ENCODE data around the gene AGT.

AGT gene

DNA sequence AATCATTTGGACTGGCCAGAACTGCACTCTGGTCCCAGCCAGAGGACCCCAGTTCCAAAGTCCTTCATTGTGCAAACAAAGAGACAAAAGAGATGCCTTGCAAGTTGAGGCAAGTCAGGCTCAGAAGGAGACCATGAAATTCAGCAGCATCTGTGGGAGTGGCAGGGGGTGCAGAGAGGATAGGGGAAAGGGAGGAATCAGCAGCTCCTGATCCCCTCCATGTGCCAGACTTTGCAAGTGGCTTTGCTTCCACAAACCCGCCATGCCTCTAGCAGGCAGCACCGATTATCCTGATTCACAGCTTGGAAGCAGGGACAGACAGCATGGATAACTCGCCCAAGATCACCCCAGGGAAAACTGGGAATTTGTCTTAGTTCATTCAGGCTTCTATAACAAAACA is 31.1 kb upstream of the AGT start:
- TF ChIP-seq, protein P1, sequence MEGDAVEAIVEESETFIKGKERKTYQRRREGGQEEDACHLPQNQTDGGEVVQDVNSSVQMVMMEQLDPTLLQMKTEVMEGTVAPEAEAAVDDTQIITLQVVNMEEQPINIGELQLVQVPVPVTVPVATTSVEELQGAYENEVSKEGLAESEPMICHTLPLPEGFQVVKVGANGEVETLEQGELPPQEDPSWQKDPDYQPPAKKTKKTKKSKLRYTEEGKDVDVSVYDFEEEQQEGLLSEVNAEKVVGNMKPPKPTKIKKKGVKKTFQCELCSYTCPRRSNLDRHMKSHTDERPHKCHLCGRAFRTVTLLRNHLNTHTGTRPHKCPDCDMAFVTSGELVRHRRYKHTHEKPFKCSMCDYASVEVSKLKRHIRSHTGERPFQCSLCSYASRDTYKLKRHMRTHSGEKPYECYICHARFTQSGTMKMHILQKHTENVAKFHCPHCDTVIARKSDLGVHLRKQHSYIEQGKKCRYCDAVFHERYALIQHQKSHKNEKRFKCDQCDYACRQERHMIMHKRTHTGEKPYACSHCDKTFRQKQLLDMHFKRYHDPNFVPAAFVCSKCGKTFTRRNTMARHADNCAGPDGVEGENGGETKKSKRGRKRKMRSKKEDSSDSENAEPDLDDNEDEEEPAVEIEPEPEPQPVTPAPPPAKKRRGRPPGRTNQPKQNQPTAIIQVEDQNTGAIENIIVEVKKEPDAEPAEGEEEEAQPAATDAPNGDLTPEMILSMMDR (IDR thresholded peaks at IDR 0.05; ENCODE audit: borderline replicate concordance, control extremely low read depth, extremely low read depth, insufficient read depth, missing control alignments): no peak
- no peak for DNase-seq (ENCODE audit: low spot score)
- in situ Hi-C loops (cut with MboI; ENCODE audit: low sequenced_read_pairs, unreplicated experiment): no loop called here

DNA sequence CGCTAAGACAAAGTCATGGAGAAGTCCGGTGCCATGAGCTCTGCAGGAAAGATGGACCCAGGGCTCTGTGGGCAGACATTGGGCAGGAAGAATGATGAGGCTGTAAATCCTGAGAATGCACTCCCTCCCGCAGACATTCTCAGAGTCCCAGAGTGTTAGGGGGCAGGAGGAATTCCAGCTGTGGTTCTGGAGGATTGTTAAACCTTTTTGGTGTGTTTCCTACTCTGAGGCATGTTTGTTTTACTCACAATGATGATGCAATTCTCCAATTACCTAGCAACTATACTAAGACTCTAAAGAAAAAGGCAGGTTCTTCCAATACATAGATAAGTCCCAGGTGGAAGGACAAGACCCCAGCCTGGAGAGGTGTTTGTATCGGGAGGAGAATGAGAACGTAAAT is 30.5 kb upstream of the AGT start:
- TF ChIP-seq, protein P1 (IDR thresholded peaks at IDR 0.05; ENCODE audit: borderline replicate concordance, control extremely low read depth, extremely low read depth, insufficient read depth, missing control alignments): no peak
- no peak for DNase-seq (ENCODE audit: low spot score)
- in situ Hi-C loops (cut with MboI; ENCODE audit: low sequenced_read_pairs, unreplicated experiment): no loop called here

GRCh38 chr1:230743899-230744298 is 30.0 kb upstream of the AGT start:
- in situ Hi-C loops (cut with MboI; ENCODE audit: low sequenced_read_pairs, unreplicated experiment): no loop called here
- no peak for DNase-seq (ENCODE audit: low spot score)
- TF ChIP-seq, protein P1 (IDR thresholded peaks at IDR 0.05; ENCODE audit: borderline replicate concordance, control extremely low read depth, extremely low read depth, insufficient read depth, missing control alignments): no peak

DNA sequence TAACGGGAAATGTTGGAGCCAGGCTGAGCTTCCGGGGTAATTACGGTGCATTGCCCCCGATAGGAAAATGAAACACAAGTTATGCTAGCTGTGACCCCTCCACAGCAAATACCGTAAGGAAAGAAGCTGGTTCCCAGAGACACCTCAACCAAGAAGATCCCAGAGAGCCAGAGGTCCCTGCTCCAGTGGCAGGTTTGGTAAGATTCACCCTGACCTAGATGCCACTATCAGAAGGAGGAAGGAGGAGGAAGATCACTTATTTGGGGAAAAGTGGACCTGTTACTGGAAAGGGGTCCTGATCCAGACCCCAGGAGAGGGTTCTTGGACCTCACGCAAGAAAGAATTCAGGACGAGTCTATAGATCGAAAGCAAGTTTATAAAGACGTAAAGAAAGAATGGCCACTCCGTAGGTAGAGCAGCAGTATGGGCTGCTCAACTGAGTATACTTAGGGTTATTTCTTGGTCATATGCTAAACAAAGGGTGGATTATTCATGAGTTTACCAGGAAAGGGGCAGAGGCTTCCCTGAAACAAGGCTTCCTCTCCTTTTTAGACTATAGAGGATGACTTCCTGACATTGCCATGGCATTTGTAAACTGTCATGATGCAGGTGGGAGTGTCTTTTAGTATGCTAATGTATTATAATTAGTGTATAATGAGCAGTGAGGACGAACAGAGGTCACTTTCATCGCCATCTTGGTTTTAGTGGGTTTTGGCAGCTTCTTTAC is 25.8 kb upstream of the AGT start:
- TF ChIP-seq, protein P1 (IDR thresholded peaks at IDR 0.05; ENCODE audit: borderline replicate concordance, control extremely low read depth, extremely low read depth, insufficient read depth, missing control alignments): no peak
- in situ Hi-C loops (cut with MboI; ENCODE audit: low sequenced_read_pairs, unreplicated experiment): no loop called here
- no peak for DNase-seq (ENCODE audit: low spot score)

DNA sequence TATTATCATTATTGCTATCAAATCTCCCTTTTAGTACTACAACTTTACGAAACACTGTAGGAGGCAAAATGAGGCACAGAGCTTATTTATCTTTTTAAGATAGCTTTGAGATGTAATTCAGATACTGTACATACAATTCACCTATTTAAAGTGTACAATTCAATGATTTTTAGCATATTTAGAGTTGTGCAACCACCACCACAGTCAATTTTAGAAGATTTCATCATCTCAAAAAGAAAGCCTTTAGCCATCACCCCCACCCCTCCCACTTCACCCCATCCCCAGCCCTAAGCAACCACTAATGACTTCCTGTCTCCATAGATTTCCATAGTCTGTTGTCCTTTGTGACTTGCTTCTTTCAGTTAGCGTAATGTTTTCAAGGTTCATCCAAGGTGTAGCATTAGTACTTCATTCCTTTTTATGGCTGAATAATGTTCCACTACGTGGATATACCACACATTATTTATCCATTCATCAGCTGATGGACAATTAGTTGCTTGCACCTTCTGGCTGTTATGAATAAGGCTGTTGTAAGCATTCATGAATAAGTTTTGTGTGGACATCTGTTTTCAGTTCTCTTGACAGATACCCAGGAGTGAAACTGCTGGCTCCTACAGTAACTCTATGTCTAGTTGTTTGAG is 23.8 kb upstream of the AGT start:
- no peak for DNase-seq (ENCODE audit: low spot score)
- TF ChIP-seq, protein P1 (IDR thresholded peaks at IDR 0.05; ENCODE audit: borderline replicate concordance, control extremely low read depth, extremely low read depth, insufficient read depth, missing control alignments): no peak
- in situ Hi-C loops (cut with MboI; ENCODE audit: low sequenced_read_pairs, unreplicated experiment): no loop called here

GRCh38 chr1:230735447-230735846 is 21.5 kb upstream of the AGT start:
- in situ Hi-C loops (cut with MboI; ENCODE audit: low sequenced_read_pairs, unreplicated experiment): no loop called here
- TF ChIP-seq, protein P1 (IDR thresholded peaks at IDR 0.05; ENCODE audit: borderline replicate concordance, control extremely low read depth, extremely low read depth, insufficient read depth, missing control alignments): no peak
- no peak for DNase-seq (ENCODE audit: low spot score)
